GM21723 (cell line): ENCODE data around the gene OR6P1.

ENCODE experiments used
- ATAC-seq: cut with Tn5 transposase; IDR thresholded peaks from one replicate; pipeline ENCODE4 v1.9.1; 2021; ENCODE audit warnings: mild to moderate bottlenecking, moderate library complexity; ENCODE audit not compliant: unreplicated experiment

OR6P1 gene

DNA sequence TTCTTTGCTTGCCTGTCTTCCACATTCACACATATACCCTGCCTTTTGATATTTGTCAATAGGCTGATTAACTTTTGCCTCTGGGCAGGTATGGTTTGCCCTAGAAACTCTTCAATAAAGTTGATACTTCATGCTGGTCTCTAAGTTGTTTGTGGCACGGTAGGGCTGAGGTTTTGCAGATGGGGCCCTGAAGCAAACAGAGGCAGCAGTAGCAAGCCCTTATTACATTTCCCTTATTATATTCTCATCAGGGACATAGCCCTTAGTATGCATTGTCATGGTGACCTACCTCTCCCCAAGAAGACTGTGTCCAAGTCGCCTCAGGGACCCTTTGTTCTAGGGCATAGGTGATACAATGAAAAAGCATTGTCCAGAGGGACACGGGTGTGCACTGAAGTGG lies at the start of gene OR6P1:
Gene OR6P1 (minus strand): TSS at position 101 of the 400 bp plus-strand sequence. CDS start 6,976 bp downstream, outside the sequence.
- ATAC-seq: no peak

GRCh38 chr1:158613764-158614163 lies 43.4 kb upstream of the OR6P1 start:
- ATAC-seq: no peak

DNA sequence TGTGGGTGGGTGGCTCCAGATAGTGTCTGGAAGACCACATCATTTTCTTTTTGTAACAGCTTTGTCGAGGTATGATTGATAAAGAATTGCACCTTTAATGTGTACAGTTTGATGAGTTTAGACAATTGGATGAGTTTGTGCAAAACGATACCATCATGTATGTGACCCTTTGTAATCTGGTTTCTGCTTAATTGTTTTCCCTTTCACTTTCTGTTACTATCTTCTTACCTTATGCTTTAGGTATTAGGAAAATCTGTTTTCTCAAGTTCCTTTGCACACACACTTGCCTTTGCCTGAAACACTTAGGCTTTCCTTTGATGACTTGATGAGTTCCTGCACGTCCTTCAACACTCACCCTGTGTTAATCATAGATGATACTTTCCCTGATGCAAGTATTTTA lies 41.5 kb upstream of the OR6P1 start:
- no peak for ATAC-seq

- no peak for ATAC-seq
Observed at GRCh38 chr1:158607296-158607695, 36.9 kb upstream of the OR6P1 start.

DNA sequence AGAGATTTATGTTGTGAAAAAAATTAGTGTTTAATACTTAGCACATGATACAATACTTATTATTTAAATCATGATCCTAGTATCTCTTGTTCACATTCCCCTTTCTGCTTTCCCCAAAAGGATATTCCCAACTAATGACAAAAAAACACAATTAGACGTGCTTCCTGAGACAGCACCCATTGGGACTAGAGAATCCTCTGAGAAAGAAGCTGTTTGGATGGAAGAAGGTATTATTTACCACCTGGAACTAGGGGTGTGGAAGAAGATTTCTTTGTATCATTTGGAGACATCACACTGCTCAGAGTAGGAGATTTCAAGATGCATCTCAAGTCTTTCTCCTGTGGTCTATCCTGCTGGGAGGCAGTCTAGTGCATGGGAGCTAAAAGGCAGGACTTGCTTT lies 34.6 kb upstream of the OR6P1 start, which contains the start of gene OR10Z1:
Gene OR10Z1 (plus strand): TSS at position 301 of the 400 bp plus-strand sequence. CDS start 1,171 bp downstream, outside the sequence.
- ATAC-seq: no peak

- ATAC-seq: no peak
Observed at GRCh38 chr1:158600735-158601134, 30.4 kb upstream of the OR6P1 start.

DNA sequence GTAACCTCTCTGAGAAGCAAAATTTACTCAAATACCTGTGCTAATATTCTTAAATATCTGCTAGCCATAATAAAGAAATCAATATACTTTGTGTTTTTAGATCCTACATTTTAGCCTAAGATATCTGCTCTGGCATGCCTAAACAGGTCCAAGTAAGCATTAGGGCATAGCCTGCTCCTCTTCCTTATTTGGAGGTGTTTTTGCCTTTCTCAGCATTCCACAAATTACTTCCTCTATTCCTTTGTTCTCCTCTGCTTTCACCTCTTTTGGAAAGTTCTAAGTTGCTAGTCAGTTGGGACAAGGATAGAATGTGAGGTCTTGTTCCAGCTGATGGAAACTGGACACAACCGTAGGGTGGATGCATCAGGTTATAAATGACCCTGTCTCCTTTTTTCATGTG lies 16.6 kb upstream of the OR6P1 start:
- no peak for ATAC-seq

GRCh38 chr1:158583962-158584361 lies 13.6 kb upstream of the OR6P1 start:
- ATAC-seq: no peak

DNA sequence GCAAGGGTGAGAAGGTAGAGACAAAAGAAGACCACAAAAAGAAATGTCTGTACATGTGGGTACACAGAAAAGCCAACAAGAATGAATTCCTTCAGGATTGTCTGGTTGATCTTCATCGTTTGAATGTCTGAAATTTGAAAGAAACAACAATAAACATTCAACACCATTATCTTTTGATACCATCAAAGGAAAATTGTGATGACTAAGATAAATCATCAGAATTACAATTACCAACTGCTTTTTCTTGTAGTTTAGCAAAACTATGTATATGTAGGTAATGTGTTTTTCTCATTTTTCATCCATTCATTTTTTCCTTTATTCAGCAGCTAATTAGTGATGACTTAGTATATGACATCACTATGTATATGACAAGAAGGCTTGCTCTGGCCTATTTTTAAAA lies 9.4 kb upstream of the OR6P1 start, which contains the start of gene OR10X1:
Gene OR10X1 (minus strand): TSS at position 167 of the 400 bp plus-strand sequence. CDS start 0 bp downstream, at position 167.
- ATAC-seq: no peak

DNA sequence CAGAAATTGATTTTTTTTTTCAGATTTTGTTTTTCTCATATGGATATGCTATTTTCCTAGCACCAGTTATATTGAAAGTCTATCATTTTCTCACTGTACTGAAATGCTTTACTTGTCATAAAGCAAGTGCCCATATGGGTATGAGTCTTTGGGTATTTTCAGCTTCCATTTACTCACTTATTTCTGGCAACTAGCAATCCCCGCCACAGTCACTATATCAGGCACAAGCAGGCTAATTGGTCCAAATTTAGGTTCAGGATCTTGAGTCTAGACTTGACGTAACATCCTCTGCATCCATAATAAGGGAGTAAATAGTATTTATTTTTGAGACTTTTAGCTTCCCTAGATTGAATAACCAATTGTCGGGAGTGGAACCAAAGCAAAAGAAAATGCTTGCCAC lies 7.2 kb upstream of the OR6P1 start:
- no peak for ATAC-seq

DNA sequence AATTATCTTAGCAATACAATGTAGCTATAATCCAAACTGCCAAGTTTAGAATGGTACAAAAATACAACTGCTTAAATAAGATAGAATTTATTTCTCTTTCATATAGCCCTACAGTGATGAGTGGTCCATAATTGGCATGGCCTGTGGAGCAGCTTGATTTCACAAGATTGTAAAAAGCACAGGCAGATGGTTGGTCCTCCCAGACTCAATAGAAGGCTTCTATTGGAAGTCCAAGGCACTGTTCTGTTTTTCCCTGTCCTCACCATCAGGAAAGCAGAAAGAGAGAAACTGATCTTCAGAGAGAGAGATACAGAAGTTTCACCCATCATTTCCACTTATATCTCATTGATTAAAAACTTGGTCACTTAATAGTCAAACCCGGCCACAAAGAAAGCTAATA lies 1.8 kb upstream of the OR6P1 start:
- no peak for ATAC-seq

GRCh38 chr1:158564608-158565007 lies 5.8 kb downstream of the OR6P1 start:
- no peak for ATAC-seq

DNA sequence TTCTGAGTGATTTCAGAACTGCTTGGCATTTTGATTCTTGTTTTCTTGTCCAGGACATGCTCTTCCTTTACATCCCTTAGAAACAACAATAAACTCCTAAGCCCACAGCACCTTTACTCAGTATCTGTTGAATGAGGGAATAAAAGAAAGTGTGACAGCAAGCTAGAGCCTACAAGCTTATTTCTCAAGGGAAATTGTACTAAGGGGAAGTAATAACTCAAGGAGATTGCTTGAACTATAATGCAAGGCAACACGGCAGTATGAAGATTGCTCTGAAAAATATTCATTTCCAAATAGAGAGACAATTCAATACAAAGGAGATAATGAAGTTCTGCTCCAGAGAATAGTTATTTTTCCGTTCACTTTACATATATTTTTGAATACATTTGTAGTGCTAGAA lies 6.5 kb downstream of the OR6P1 start:
- no peak for ATAC-seq

GRCh38 chr1:158559696-158560095 lies 10.7 kb downstream of the OR6P1 start:
- ATAC-seq: no peak

DNA sequence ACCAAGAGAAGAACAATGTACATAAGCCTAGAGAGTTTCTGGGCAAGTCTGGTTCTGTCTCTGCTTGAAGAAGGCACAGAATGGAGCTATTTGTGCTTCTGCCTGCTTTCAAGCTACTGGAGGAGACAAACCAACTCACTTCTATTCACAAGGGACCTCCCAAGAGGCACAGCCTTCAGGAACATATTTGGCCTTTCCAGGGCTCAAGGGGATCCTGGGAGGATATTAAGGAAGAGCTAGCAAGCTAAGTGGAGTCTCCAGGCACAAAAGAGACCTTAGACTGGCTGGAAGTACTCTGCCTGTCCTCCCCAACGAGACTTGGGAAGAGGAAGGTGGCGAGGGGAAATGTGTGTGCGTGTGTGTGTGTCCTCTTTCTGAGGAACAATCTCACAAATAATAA lies 16.0 kb downstream of the OR6P1 start, which contains the start of gene OR6Y1:
Gene OR6Y1 (minus strand): TSS at position 54 of the 400 bp plus-strand sequence. CDS start 6,300 bp downstream, outside the sequence.
- ATAC-seq: no peak

- ATAC-seq: no peak
Observed at GRCh38 chr1:158552296-158552695, 18.1 kb downstream of the OR6P1 start.

GRCh38 chr1:158547533-158547932 lies 22.8 kb downstream of the OR6P1 start:
- no peak for ATAC-seq

- ATAC-seq: no peak
Observed at GRCh38 chr1:158537609-158538008, 32.8 kb downstream of the OR6P1 start.

DNA sequence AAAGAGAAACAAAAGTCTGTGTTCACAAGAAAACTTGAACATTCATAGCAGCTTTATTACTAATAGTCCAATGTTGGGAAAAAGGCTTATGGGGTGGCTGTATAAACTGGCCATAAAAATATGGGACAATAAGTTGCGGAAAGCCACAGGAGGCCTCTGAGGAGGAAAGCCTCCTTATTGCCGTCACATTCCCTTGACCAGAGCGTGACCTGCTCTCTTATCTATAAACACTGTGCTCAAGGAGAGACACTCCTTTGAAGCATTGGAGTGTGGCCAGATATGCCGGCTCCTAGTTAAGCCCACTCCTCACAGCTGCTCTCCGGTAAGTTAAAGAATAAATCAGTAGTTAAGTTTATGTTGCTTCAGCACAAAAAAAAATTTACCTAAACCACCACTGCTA lies 35.9 kb downstream of the OR6P1 start:
- ATAC-seq: no peak

DNA sequence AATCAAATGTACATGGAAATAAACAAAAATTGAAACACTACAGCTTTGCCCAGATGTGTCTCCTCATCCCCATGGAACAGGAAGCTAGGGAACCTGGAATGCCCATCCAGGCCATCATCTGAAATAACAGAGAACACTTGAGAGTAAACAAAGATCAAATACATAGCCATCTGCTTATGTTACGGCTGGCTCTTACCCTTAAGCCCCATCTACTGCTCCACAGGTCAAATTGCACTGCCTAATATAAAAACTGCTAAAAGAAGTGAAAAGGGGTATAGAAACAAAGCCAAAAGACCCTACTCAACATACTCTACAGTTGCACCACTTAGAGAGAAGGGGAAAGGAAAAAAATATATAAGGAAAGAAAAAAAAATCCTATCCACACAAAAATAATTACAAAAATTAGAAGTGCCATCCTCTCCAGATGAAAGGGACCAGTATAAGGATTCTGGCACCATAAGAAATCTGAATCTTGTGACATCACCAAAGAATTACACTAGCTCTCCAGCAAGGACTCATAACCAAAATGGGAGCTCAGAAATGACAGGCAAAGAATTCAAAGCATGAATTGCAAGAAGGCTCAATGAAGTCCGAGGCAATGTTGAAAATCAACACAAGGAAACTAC lies 43.1 kb downstream of the OR6P1 start:
- ATAC-seq: no peak

- ATAC-seq: no peak
Observed at GRCh38 chr1:158521666-158522058, 48.7 kb downstream of the OR6P1 start.

DNA sequence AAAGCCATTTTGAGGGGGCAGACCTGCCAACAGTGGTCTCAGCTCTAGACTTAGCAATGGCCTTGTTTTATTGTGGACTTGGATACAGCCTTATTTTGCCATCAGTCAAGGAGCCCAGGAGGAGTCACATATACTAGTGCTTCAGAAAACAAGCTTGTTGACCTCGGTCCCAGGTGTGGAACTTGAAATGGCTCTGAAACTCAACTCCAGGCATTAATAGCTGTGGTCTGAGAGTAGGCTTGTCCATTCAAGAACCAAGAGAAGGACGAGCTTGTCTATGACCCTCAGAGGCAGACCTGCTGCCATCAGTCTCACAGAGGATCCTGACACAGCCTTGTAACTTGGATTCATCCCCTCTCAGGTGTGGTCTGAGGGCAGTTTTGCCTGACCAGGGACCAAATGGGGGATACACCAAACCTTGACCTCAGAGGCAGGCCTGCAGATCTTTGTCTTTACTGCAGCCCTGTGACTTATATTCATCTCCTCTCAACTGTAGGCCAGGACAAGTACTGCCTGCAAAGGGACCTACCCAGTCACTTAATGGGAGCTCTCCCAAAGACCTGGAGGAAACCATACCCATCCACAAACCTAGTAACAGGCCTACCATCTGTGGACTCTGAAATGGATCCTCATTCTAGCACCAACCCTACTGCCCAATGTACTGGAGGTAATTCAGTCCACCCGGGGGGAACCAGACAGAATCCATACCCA lies 49.3 kb downstream of the OR6P1 start:
- ATAC-seq: no peak
